Left renal pelvis (tissue), 4 donors: ENCODE results near the gene KNOP1. TPM values are rescaled to one million over a fixed set of nuclear protein-coding genes. Genes with fewer than 3 reads are reported as not detected.
"Not testable (repeated sequence)": the region's sequence is repeated elsewhere in the genome, so short reads cannot be mapped to it uniquely, and the experiment has no call there.

Experiments
- DNase-seq, 4 donors: peaks; one replicate each; pipeline ENCODE4 v3.0.0-alpha.2; 2013; ENCODE audit warnings: low read depth in 4 of 4, low spot score in 3 of 4
- polyA plus RNA-seq, 4 donors: library from polyadenylated mRNA; unstranded; fragments of 120-200 nt; gene quantifications; one replicate each; pipeline ENCODE4 v1.2.1, GENCODE V29; 2013; ENCODE audit not compliant: insufficient read length in 4 of 4

KNOP1 gene
- polyA plus RNA-seq, 4 donors: 29.6 to 48.3 (median 43.0) TPM

GRCh38 chr16:19743816-19744159 lies 25.8 kb upstream of the KNOP1 start:
- no peak for DNase-seq

GRCh38 chr16:19741354-19741753 lies 23.3 kb upstream of the KNOP1 start:
- no peak for DNase-seq

GRCh38 chr16:19737306-19738038 lies 19.4 kb upstream of the KNOP1 start:
- no peak for DNase-seq

GRCh38 chr16:19735074-19735867 lies 17.2 kb upstream of the KNOP1 start:
- no peak for DNase-seq

- DNase-seq: no peak
Measured at GRCh38 chr16:19733551-19733950, 15.5 kb upstream of the KNOP1 start.

- no peak for DNase-seq
Measured at GRCh38 chr16:19728636-19728965, 10.6 kb upstream of the KNOP1 start.

- DNase-seq: no peak
Measured at GRCh38 chr16:19722981-19723380, 5.0 kb upstream of the KNOP1 start.

- no peak for DNase-seq
Measured at GRCh38 chr16:19722269-19722952, 4.4 kb upstream of the KNOP1 start.

GRCh38 chr16:19718624-19718965 lies 568 bp upstream of the KNOP1 start:
- DNase-seq: no peak

GRCh38 chr16:19717314-19717713 lies 713 bp downstream of the KNOP1 start:
- DNase-seq: no peak

GRCh38 chr16:19716728-19717127 lies 1.3 kb downstream of the KNOP1 start:
- DNase-seq: not testable (repeated sequence)

GRCh38 chr16:19716183-19716582 lies 1.8 kb downstream of the KNOP1 start:
- DNase-seq: no peak

GRCh38 chr16:19715566-19715965 lies 2.5 kb downstream of the KNOP1 start:
- DNase-seq: no peak

- DNase-seq: no peak
Measured at GRCh38 chr16:19713697-19714096, 4.3 kb downstream of the KNOP1 start.

GRCh38 chr16:19712418-19713058 lies 5.5 kb downstream of the KNOP1 start:
- DNase-seq: no peak

GRCh38 chr16:19711643-19712042 lies 6.4 kb downstream of the KNOP1 start:
- no peak for DNase-seq

- DNase-seq: no peak
Measured at GRCh38 chr16:19710991-19711545, 7.0 kb downstream of the KNOP1 start.

- DNase-seq: no peak
Measured at GRCh38 chr16:19710191-19710908, 7.7 kb downstream of the KNOP1 start.

- DNase-seq: no peak
Measured at GRCh38 chr16:19709381-19710136, 8.5 kb downstream of the KNOP1 start.
